ENCODE measurements around the gene ZRANB3.

DNA sequence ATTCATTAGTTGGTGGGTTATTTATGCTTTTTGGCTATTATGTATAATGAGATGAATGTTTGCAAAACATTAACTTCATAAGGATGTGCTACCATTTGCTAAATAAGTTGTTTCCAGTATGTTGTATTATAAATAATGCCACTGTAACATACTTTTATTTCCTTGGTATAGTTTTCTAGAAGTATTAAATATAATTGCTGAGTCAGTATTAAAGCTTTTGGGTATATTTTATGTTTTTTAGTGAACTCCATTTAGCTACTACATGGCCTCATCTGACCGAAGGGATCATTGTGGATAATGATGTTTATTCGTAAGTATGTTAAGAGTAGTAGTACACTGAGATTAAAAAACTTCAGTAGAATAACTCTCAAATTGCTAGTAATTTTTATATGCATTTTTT lies 405.1 kb downstream of the ZRANB3 start:
- TF ChIP-seq ARNTL (CRISPR knock-in tag; IDR thresholded peaks at IDR 0.05; ENCODE audit: borderline replicate concordance, low read depth) (no peak), SNAI2 (CRISPR knock-in tag; IDR thresholded peaks at IDR 0.05) (no peak), RARB (CRISPR knock-in tag; IDR thresholded peaks at IDR 0.05) (no peak), GLIS3 (CRISPR knock-in tag; IDR thresholded peaks at IDR 0.05) (no peak), ZFP30 (CRISPR knock-in tag; IDR thresholded peaks at IDR 0.05) (no peak), ZFP3 (CRISPR knock-in tag; IDR thresholded peaks at IDR 0.05) (no peak), ZC3H10 (CRISPR knock-in tag; IDR thresholded peaks at IDR 0.05) (no peak), ZNF565 (CRISPR knock-in tag; conservative IDR thresholded peaks at IDR 0.05; ENCODE audit: low read depth) (no peak), TCF4 (CRISPR knock-in tag; IDR thresholded peaks at IDR 0.05; ENCODE audit: borderline replicate concordance) (no peak), TOX (CRISPR knock-in tag; IDR thresholded peaks at IDR 0.05; ENCODE audit: borderline replicate concordance) (no peak)
- TF ChIP-seq, protein P1, sequence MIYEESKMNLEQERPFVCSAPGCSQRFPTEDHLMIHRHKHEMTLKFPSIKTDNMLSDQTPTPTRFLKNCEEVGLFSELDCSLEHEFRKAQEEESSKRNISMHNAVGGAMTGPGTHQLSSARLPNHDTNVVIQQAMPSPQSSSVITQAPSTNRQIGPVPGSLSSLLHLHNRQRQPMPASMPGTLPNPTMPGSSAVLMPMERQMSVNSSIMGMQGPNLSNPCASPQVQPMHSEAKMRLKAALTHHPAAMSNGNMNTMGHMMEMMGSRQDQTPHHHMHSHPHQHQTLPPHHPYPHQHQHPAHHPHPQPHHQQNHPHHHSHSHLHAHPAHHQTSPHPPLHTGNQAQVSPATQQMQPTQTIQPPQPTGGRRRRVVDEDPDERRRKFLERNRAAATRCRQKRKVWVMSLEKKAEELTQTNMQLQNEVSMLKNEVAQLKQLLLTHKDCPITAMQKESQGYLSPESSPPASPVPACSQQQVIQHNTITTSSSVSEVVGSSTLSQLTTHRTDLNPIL (CRISPR knock-in tag; IDR thresholded peaks at IDR 0.05; ENCODE audit: low read depth), result no peak
- TF ChIP-seq, protein P2, sequence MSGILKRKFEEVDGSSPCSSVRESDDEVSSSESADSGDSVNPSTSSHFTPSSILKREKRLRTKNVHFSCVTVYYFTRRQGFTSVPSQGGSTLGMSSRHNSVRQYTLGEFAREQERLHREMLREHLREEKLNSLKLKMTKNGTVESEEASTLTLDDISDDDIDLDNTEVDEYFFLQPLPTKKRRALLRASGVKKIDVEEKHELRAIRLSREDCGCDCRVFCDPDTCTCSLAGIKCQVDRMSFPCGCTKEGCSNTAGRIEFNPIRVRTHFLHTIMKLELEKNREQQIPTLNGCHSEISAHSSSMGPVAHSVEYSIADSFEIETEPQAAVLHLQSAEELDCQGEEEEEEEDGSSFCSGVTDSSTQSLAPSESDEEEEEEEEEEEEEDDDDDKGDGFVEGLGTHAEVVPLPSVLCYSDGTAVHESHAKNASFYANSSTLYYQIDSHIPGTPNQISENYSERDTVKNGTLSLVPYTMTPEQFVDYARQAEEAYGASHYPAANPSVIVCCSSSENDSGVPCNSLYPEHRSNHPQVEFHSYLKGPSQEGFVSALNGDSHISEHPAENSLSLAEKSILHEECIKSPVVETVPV (CRISPR knock-in tag; IDR thresholded peaks at IDR 0.05), result no peak
- TF ChIP-seq, protein P3, sequence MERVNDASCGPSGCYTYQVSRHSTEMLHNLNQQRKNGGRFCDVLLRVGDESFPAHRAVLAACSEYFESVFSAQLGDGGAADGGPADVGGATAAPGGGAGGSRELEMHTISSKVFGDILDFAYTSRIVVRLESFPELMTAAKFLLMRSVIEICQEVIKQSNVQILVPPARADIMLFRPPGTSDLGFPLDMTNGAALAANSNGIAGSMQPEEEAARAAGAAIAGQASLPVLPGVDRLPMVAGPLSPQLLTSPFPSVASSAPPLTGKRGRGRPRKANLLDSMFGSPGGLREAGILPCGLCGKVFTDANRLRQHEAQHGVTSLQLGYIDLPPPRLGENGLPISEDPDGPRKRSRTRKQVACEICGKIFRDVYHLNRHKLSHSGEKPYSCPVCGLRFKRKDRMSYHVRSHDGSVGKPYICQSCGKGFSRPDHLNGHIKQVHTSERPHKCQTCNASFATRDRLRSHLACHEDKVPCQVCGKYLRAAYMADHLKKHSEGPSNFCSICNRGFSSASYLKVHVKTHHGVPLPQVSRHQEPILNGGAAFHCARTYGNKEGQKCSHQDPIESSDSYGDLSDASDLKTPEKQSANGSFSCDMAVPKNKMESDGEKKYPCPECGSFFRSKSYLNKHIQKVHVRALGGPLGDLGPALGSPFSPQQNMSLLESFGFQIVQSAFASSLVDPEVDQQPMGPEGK (CRISPR knock-in tag; IDR thresholded peaks at IDR 0.05; ENCODE audit: borderline replicate concordance), result no peak
- TF ChIP-seq, protein P4, sequence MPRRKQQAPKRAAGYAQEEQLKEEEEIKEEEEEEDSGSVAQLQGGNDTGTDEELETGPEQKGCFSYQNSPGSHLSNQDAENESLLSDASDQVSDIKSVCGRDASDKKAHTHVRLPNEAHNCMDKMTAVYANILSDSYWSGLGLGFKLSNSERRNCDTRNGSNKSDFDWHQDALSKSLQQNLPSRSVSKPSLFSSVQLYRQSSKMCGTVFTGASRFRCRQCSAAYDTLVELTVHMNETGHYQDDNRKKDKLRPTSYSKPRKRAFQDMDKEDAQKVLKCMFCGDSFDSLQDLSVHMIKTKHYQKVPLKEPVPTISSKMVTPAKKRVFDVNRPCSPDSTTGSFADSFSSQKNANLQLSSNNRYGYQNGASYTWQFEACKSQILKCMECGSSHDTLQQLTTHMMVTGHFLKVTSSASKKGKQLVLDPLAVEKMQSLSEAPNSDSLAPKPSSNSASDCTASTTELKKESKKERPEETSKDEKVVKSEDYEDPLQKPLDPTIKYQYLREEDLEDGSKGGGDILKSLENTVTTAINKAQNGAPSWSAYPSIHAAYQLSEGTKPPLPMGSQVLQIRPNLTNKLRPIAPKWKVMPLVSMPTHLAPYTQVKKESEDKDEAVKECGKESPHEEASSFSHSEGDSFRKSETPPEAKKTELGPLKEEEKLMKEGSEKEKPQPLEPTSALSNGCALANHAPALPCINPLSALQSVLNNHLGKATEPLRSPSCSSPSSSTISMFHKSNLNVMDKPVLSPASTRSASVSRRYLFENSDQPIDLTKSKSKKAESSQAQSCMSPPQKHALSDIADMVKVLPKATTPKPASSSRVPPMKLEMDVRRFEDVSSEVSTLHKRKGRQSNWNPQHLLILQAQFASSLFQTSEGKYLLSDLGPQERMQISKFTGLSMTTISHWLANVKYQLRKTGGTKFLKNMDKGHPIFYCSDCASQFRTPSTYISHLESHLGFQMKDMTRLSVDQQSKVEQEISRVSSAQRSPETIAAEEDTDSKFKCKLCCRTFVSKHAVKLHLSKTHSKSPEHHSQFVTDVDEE (CRISPR knock-in tag; IDR thresholded peaks at IDR 0.05), result no peak

All from SK-N-SH treated with all-trans-retinoic acid at 6 μM for 48 hours (cell line).